HepG2 (cell line): ENCODE measurements around the gene KRT32. TPM values are rescaled to one million over a fixed set of nuclear protein-coding genes. Genes with fewer than 3 reads are reported as not detected.

Experiments
- ATAC-seq: fragments of 200-7000 bp; cut with Tn5 transposase; 3 replicates; pipeline ENCODE4 v1.9.1; 2020; ENCODE audit warnings: mild to moderate bottlenecking, moderate library complexity
- BruUV-seq: library from RNA; stranded (reverse); fragments of 400-500 nt; replicated peaks from 2 replicates; lab custom pipeline; 2021; lab: Mats Ljungman, UMichigan
- CTCF ChIA-PET: fragments of 300-600 bp; formaldehyde crosslinking; extraction: SDS; loops from one replicate; lab custom pipeline; 2021; ENCODE audit warnings: low total read pairs, inconsistent platforms, low intra/inter-chr PET ratio; lab: Yijun Ruan, JAX
- POLR2A ChIA-PET: fragments of 350-600 bp; sonication (Branson Sonifier 250); formaldehyde crosslinking; loops from one replicate; lab custom pipeline; 2020; ENCODE audit warnings: antibody characterized with exemption, inconsistent platforms; lab: Yijun Ruan, JAX
- DNase-seq: peaks from one replicate; pipeline ENCODE4 v3.0.0-alpha.2; 2015; ENCODE audit warnings: low spot score
- FAIRE-seq: peaks from 3 replicates; lab custom pipeline; 2011; peaks lifted over from hg19 to GRCh38; lab: Jason Lieb, UNC
- H2AFZ ChIP-seq: one replicate; pipeline ENCODE4 v1.6.1; 2011; ENCODE audit warnings: low read length, inconsistent platforms
- H3K27ac ChIP-seq: fragments of 300-600 bp; 3 replicates; pipeline ENCODE4 v1.8.0; 2011; ENCODE audit warnings: mixed run types, mild to moderate bottlenecking, mixed read lengths, low read length, inconsistent platforms; ENCODE audit not compliant: insufficient read depth; ENCODE audit errors: extremely low read length
- H3K27me3 ChIP-seq, 2 experiments: fragments of 200-600 bp in 1 of 2; 2 replicates in 1 of 2; 3 replicates in 1 of 2; pipeline versions ENCODE4 v1.6.0 to v1.8.0; 2011; ENCODE audit warnings: low read length in 2 of 2, mild to moderate bottlenecking in 2 of 2, moderate library complexity in 2 of 2, inconsistent platforms in 1 of 2; ENCODE audit not compliant: insufficient read depth in 2 of 2, control insufficient read depth in 1 of 2
- H3K36me3 ChIP-seq, 2 experiments: fragments of 200-600 bp in 1 of 2; replicated peaks in 1 of 2; 2 replicates in 1 of 2; 3 replicates in 1 of 2; pipeline versions ENCODE4 v1.5.1 to v1.8.0; 2011; ENCODE audit warnings: low read length in 2 of 2, inconsistent platforms in 1 of 2; ENCODE audit not compliant: insufficient read depth in 2 of 2, control insufficient read depth in 1 of 2
- H3K4me1 ChIP-seq: 2 replicates; pipeline ENCODE4 v1.5.1; 2012; ENCODE audit warnings: low read length, inconsistent platforms; ENCODE audit not compliant: insufficient read depth
- H3K4me2 ChIP-seq: 2 replicates; pipeline ENCODE4 v1.6.0; 2011; ENCODE audit warnings: low read depth, low read length, inconsistent platforms
- H3K4me3 ChIP-seq, 3 experiments: fragments of 200-600 bp in 1 of 3; sonication (generic), shearing (Covaris generic) in 1 of 3; replicated peaks in 1 of 3; 2 replicates each; pipeline ENCODE4 v1.5.1; 2011 to 2016; ENCODE audit warnings: low read length in 3 of 3, inconsistent platforms in 2 of 3, low read depth in 2 of 3, mild to moderate bottlenecking in 2 of 3, control low read depth in 1 of 3, mixed read lengths in 1 of 3; ENCODE audit not compliant: insufficient read depth in 1 of 3
- H3K79me2 ChIP-seq: one replicate; pipeline ENCODE4 v1.6.1; 2011; ENCODE audit warnings: low read length, inconsistent platforms; ENCODE audit not compliant: insufficient read depth
- H3K9ac ChIP-seq: 2 replicates; pipeline ENCODE4 v1.6.0; 2011; ENCODE audit warnings: mild to moderate bottlenecking, low read depth, low read length, inconsistent platforms; ENCODE audit not compliant: insufficient read depth
- H3K9me3 ChIP-seq: 2 replicates; pipeline ENCODE4 v1.5.1; 2012; ENCODE audit warnings: mild to moderate bottlenecking, low read length
- H4K20me1 ChIP-seq: 2 replicates; pipeline ENCODE4 v1.6.0; 2011; ENCODE audit warnings: inconsistent platforms, mild to moderate bottlenecking, low read length, moderate library complexity; ENCODE audit not compliant: insufficient read depth
- ETV5 ChIP-seq: IDR thresholded peaks from 2 replicates; pipeline ENCODE4 v1.6.1; 2018; ENCODE audit warnings: missing biosample characterization, missing genetic modification reagents, inconsistent platforms, borderline replicate concordance
- FOXA1 ChIP-seq, 2 experiments: fragments of 450-650 bp in 1 of 2; sonication (generic) in 1 of 2; formaldehyde crosslinking in 1 of 2; IDR thresholded peaks; 2 replicates each; pipeline versions ENCODE4 v1.4.0 to v1.6.1; 2016 to 2020; ENCODE audit warnings: missing genetic modification reagents in 1 of 2
- MLX ChIP-seq: IDR thresholded peaks from 2 replicates; pipeline ENCODE4 v1.6.1; 2016
- MNT ChIP-seq: fragments of 450-650 bp; IDR thresholded peaks from 2 replicates; pipeline ENCODE4 v1.6.1; 2016
- TEAD3 ChIP-seq: optimal IDR thresholded peaks from 2 replicates; pipeline ENCODE3; 2016; ENCODE audit warnings: borderline replicate concordance
- USF2 ChIP-seq, 2 experiments: sonication (generic) in 1 of 2; formaldehyde crosslinking in 1 of 2; IDR thresholded peaks; 2 replicates each; pipeline versions ENCODE4 v1.5.1 to v1.6.1; 2011 to 2020; ENCODE audit warnings: borderline replicate concordance in 1 of 2, low read depth in 1 of 2, low read length in 1 of 2, mild to moderate bottlenecking in 1 of 2, missing genetic modification reagents in 1 of 2, moderate library complexity in 1 of 2
- ZFY ChIP-seq: sonication (generic); formaldehyde crosslinking; IDR thresholded peaks from 2 replicates; pipeline ENCODE4 v1.4.0; 2020; ENCODE audit warnings: missing genetic modification reagents
- ZIK1 ChIP-seq: sonication (generic); formaldehyde crosslinking; IDR thresholded peaks from 2 replicates; pipeline ENCODE4 v1.5.0; 2020; ENCODE audit warnings: mild to moderate bottlenecking, low read depth, missing genetic modification reagents, borderline replicate concordance
- ZNF180 ChIP-seq: sonication (generic); formaldehyde crosslinking; IDR thresholded peaks from 2 replicates; pipeline ENCODE4 v1.4.0; 2020; ENCODE audit warnings: low read depth, missing genetic modification reagents, borderline replicate concordance
- ZNF503 ChIP-seq: sonication (generic); formaldehyde crosslinking; IDR thresholded peaks from 2 replicates; pipeline ENCODE4 v1.4.0; 2020; ENCODE audit warnings: missing genetic modification reagents
- WGBS: methylation state at CpG from one replicate; pipeline ENCODE4 v1.1.6; 2017; ENCODE audit warnings: low lambda C conversion rate; 5-methylcytosine and 5-hydroxymethylcytosine counted together
- in situ Hi-C: cut with HindIII; loops from 2 replicates; pipeline ENCODE4 v1.10.0; 2017; ENCODE audit warnings: low pct_unique_long_range_greater_than_20kb; ENCODE audit not compliant: extremely low pct_ligation_motif_present
- intact Hi-C: fragments of 100-400 bp; cut with micrococcal nuclease; formaldehyde crosslinking; loops from one replicate; pipeline ENCODE4 v1.10.0; 2022; ENCODE audit not compliant: unreplicated experiment
- polyA plus RNA-seq, 8 experiments: library from polyadenylated mRNA; depleted of rRNA in 3 of 8; stranded (reverse) in 7 of 8; unstranded in 1 of 8; fragments of >200 nt; fragmentation: Illumina TruSeq in 4 of 8; extraction: Trizol in 4 of 8; gene quantifications; 2 replicates each; pipeline versions ENCODE4 v1.2.1 to v1.2.3, GENCODE V29; 2011 to 2016; ENCODE audit warnings: low read depth in 4 of 8, missing spikeins in 1 of 8, mixed read lengths in 1 of 8; ENCODE audit not compliant: insufficient read depth in 1 of 8
- total RNA-seq, 5 experiments: library from RNA; depleted of rRNA; stranded (reverse); fragments of >200 nt; fragmentation: Illumina TruSeq; extraction: Trizol; gene quantifications; 2 replicates each; pipeline ENCODE4 v1.2.3, GENCODE V29; 2016; ENCODE audit warnings: low read depth in 1 of 5

KRT32 gene
- total and polyA plus RNA-seq, 2 of the 13 experiments (the other 11 are each of a cell fraction or from before 2014, with no cell fraction given), result not detected

- H3K36me3 ChIP-seq, result no peaks in the 10 kb centered on the region
- peaks cover 11 to 72% of the 10 kb centered on the region in 2 experiments for H3K27me3 ChIP-seq
- intact Hi-C loops, result no loop called here
- no peak overlapping the region for H2AFZ ChIP-seq
- POLR2A ChIA-PET, result interaction anchor here (1.2 kb wide), 1 partner anchor 183 kb away, joined by 3 read pairs; the partner anchor contains the start of gene EIF1
- FAIRE-seq (no peak), DNase-seq (no peak), ATAC-seq (no peak)
- CTCF ChIA-PET, result no interaction called here
- H3K27ac ChIP-seq, result no peak overlapping the region
- no peak overlapping the region for H3K9ac ChIP-seq
- H4K20me1 ChIP-seq, result no peaks in the 10 kb centered on the region
- in situ Hi-C loops, result no loop called here
- no peak overlapping the region for H3K4me2 ChIP-seq
- H3K79me2 ChIP-seq, result no peaks in the 10 kb centered on the region
- H3K9me3 ChIP-seq, result no peaks in the 10 kb centered on the region
- H3K4me1 ChIP-seq, result peaks cover 10% of the 10 kb centered on the region
- WGBS, result 38% methylated on average over 14 of the region's 14 CpGs
- TF ChIP-seq ZFY (CRISPR knock-in tag), result no peak
- peak; percentile 31; the same call in 1 of the 2 replicates for TF ChIP-seq USF2 (IDR thresholded peaks at IDR 0.05; ENCODE audit: low read depth, low read length)
- no peak for TF ChIP-seq USF2 (CRISPR knock-in tag; IDR thresholded peaks at IDR 0.05; ENCODE audit: borderline replicate concordance)
- TF ChIP-seq ZIK1 (CRISPR knock-in tag), result no peak
- TF ChIP-seq TEAD3 (CRISPR knock-in tag), result peak; percentile 73
- TF ChIP-seq FOXA1 (IDR thresholded peaks at IDR 0.05), result no peak
- TF ChIP-seq FOXA1 (CRISPR knock-in tag; IDR thresholded peaks at IDR 0.05), result peak; percentile 38; the same call in 1 of the 2 replicates
- TF ChIP-seq ZNF503 (CRISPR knock-in tag), result no peak
- TF ChIP-seq MLX (CRISPR knock-in tag), result no peak
- no peak for TF ChIP-seq ZNF180
- TF ChIP-seq ETV5 (CRISPR knock-in tag), result no peak
- peak; percentile 63 for TF ChIP-seq MNT
- TF ChIP-seq, all 625 proteins: peak for 4
- no peak overlapping the region for H3K4me3 ChIP-seq
- BruUV-seq, result no TSS peak
Observed at GRCh38 chr17:41505809-41506767, 38.9 kb upstream of the KRT32 start.
